Measurements from ENCODE around the gene FOSL1.

FOSL1 gene

GRCh38 chr11:65866509-65867283 lies 33.5 kb downstream of the FOSL1 start:
- Histone ChIP-seq H3K4me1 (ENCODE audit: control insufficient read depth, insufficient read depth, low read length, poor library complexity, severe bottlenecking) (peaks cover 27% of the 10 kb centered on the region), H3K36me3 (ENCODE audit: control insufficient read depth, insufficient read depth, low read length) (peaks cover 98% of the 10 kb centered on the region), H3K27ac (ENCODE audit: low read depth, low read length, severe bottlenecking) (peak overlapping the region; percentile 29), H3K4me3 (ENCODE audit: extremely low read depth, insufficient read depth, low read length, poor library complexity, severe bottlenecking) (no peak overlapping the region), H3K9me3 (ENCODE audit: control insufficient read depth, low read length) (no peaks in the 10 kb centered on the region)
- 95 to 96% methylated on average over 13 to 16 of the region's 21 CpGs for WGBS, 2 experiments (ENCODE audit: insufficient coverage in 2 of 2)

- peaks cover 91% of the 10 kb centered on the region for H3K36me3 ChIP-seq (ENCODE audit: control insufficient read depth, insufficient read depth, low read length)
- peaks cover 19% of the 10 kb centered on the region for H3K4me1 ChIP-seq (ENCODE audit: control insufficient read depth, insufficient read depth, low read length, poor library complexity, severe bottlenecking)
- H3K9me3 ChIP-seq (ENCODE audit: control insufficient read depth, low read length) = no peaks in the 10 kb centered on the region
- 95 to 97% methylated on average over 4 to 7 of the region's 9 CpGs for WGBS, 2 experiments (ENCODE audit: insufficient coverage in 2 of 2)
- no peak overlapping the region for H3K27ac ChIP-seq (ENCODE audit: low read depth, low read length, severe bottlenecking)
- H3K4me3 ChIP-seq (ENCODE audit: extremely low read depth, insufficient read depth, low read length, poor library complexity, severe bottlenecking) = no peak overlapping the region
Measured at GRCh38 chr11:65865550-65866172, 34.5 kb downstream of the FOSL1 start.

- WGBS, 2 experiments (ENCODE audit: insufficient coverage in 2 of 2) = 89 to 92% methylated on average over 15 to 18 of the region's 18 CpGs
- Histone ChIP-seq H3K4me1 (ENCODE audit: control insufficient read depth, insufficient read depth, low read length, poor library complexity, severe bottlenecking) (peaks cover 13% of the 10 kb centered on the region), H3K9me3 (ENCODE audit: control insufficient read depth, low read length) (no peaks in the 10 kb centered on the region), H3K36me3 (ENCODE audit: control insufficient read depth, insufficient read depth, low read length) (peaks cover 84% of the 10 kb centered on the region), H3K27ac (ENCODE audit: low read depth, low read length, severe bottlenecking) (no peak overlapping the region), H3K4me3 (ENCODE audit: extremely low read depth, insufficient read depth, low read length, poor library complexity, severe bottlenecking) (no peak overlapping the region)
Measured at GRCh38 chr11:65864706-65865471, 35.3 kb downstream of the FOSL1 start.

- Histone ChIP-seq H3K36me3 (ENCODE audit: control insufficient read depth, insufficient read depth, low read length) (peaks cover 76% of the 10 kb centered on the region), H3K27ac (ENCODE audit: low read depth, low read length, severe bottlenecking) (no peak overlapping the region), H3K4me1 (ENCODE audit: control insufficient read depth, insufficient read depth, low read length, poor library complexity, severe bottlenecking) (peaks cover 13% of the 10 kb centered on the region), H3K4me3 (ENCODE audit: extremely low read depth, insufficient read depth, low read length, poor library complexity, severe bottlenecking) (no peak overlapping the region), H3K9me3 (ENCODE audit: control insufficient read depth, low read length) (no peaks in the 10 kb centered on the region)
- WGBS, 2 experiments (ENCODE audit: insufficient coverage in 2 of 2) = 83 to 90% methylated on average over 8 to 12 of the region's 12 CpGs
Measured at GRCh38 chr11:65863889-65864705, 36.1 kb downstream of the FOSL1 start.

- Histone ChIP-seq H3K27ac (ENCODE audit: low read depth, low read length, severe bottlenecking) (no peak overlapping the region), H3K4me1 (ENCODE audit: control insufficient read depth, insufficient read depth, low read length, poor library complexity, severe bottlenecking) (peaks cover 13% of the 10 kb centered on the region), H3K4me3 (ENCODE audit: extremely low read depth, insufficient read depth, low read length, poor library complexity, severe bottlenecking) (no peak overlapping the region), H3K9me3 (ENCODE audit: control insufficient read depth, low read length) (no peaks in the 10 kb centered on the region), H3K36me3 (ENCODE audit: control insufficient read depth, insufficient read depth, low read length) (peaks cover 68% of the 10 kb centered on the region)
- WGBS, 2 experiments (ENCODE audit: insufficient coverage in 2 of 2) = 96 to 97% methylated on average over 20 to 22 of the region's 24 CpGs
Measured at GRCh38 chr11:65862941-65863888, 37.0 kb downstream of the FOSL1 start.

GRCh38 chr11:65862191-65862735 lies 37.9 kb downstream of the FOSL1 start:
- H3K27ac ChIP-seq (ENCODE audit: low read depth, low read length, severe bottlenecking) = no peak overlapping the region
- no peak overlapping the region for H3K4me3 ChIP-seq (ENCODE audit: extremely low read depth, insufficient read depth, low read length, poor library complexity, severe bottlenecking)
- H3K36me3 ChIP-seq (ENCODE audit: control insufficient read depth, insufficient read depth, low read length) = peaks cover 58% of the 10 kb centered on the region
- H3K9me3 ChIP-seq (ENCODE audit: control insufficient read depth, low read length) = no peaks in the 10 kb centered on the region
- WGBS, 2 experiments (ENCODE audit: insufficient coverage in 2 of 2) = 100% methylated on average over 1 to 3 of the region's 5 CpGs
- peaks cover 13% of the 10 kb centered on the region for H3K4me1 ChIP-seq (ENCODE audit: control insufficient read depth, insufficient read depth, low read length, poor library complexity, severe bottlenecking)

GRCh38 chr11:65861533-65862183 lies 38.5 kb downstream of the FOSL1 start:
- Histone ChIP-seq H3K4me1 (ENCODE audit: control insufficient read depth, insufficient read depth, low read length, poor library complexity, severe bottlenecking) (peaks cover 13% of the 10 kb centered on the region), H3K36me3 (ENCODE audit: control insufficient read depth, insufficient read depth, low read length) (peaks cover 54% of the 10 kb centered on the region), H3K27ac (ENCODE audit: low read depth, low read length, severe bottlenecking) (no peak overlapping the region), H3K9me3 (ENCODE audit: control insufficient read depth, low read length) (no peaks in the 10 kb centered on the region), H3K4me3 (ENCODE audit: extremely low read depth, insufficient read depth, low read length, poor library complexity, severe bottlenecking) (peak overlapping the region; percentile 95)
- 96 to 97% methylated on average over 12 of the region's 13 CpGs for WGBS, 2 experiments (ENCODE audit: insufficient coverage in 2 of 2)

- WGBS, 2 experiments (ENCODE audit: insufficient coverage in 2 of 2) = 12 to 15% methylated on average over 9 to 13 of the region's 14 CpGs
- peaks cover 16% of the 10 kb centered on the region for H3K4me1 ChIP-seq (ENCODE audit: control insufficient read depth, insufficient read depth, low read length, poor library complexity, severe bottlenecking)
- peak overlapping the region; percentile 89 for H3K27ac ChIP-seq (ENCODE audit: low read depth, low read length, severe bottlenecking)
- H3K9me3 ChIP-seq (ENCODE audit: control insufficient read depth, low read length) = no peaks in the 10 kb centered on the region
- H3K4me3 ChIP-seq (ENCODE audit: extremely low read depth, insufficient read depth, low read length, poor library complexity, severe bottlenecking) = peak overlapping the region; percentile 95
- H3K36me3 ChIP-seq (ENCODE audit: control insufficient read depth, insufficient read depth, low read length) = peaks cover 54% of the 10 kb centered on the region
Measured at GRCh38 chr11:65861165-65861505, 39.1 kb downstream of the FOSL1 start.

Data from mesodermal cell (in vitro differentiated cells).